ENCODE data around the gene HASPIN.

DNA sequence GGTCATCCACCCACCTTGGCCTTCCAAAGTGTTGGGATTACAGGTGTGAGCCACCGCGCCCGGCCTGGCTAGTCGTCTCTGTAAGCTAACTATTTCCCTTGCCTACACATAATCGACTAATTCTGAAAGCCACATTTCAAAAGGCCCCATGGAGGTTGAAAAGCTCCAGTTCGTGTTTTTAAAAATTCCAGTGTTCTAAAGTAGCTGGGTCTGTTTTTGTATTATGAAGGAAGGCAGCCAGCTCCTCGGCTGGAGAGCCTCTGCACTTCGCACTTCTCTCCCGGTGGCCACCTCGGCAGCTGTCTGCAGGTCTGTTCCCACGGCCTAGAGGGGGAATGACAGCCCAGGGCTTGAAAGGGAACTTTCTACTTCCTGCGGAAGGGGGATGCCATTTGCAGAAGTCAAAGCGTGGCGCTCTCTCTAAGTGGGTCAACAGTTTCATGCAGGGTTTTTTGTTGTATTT is 16.9 kb downstream of the HASPIN start:
- TF ChIP-seq POLR2A (IDR thresholded peaks at IDR 0.05) = no peak
- no peak for TF ChIP-seq POLR2AphosphoS5 (IDR thresholded peaks at IDR 0.05)
- TF ChIP-seq, protein P1, sequence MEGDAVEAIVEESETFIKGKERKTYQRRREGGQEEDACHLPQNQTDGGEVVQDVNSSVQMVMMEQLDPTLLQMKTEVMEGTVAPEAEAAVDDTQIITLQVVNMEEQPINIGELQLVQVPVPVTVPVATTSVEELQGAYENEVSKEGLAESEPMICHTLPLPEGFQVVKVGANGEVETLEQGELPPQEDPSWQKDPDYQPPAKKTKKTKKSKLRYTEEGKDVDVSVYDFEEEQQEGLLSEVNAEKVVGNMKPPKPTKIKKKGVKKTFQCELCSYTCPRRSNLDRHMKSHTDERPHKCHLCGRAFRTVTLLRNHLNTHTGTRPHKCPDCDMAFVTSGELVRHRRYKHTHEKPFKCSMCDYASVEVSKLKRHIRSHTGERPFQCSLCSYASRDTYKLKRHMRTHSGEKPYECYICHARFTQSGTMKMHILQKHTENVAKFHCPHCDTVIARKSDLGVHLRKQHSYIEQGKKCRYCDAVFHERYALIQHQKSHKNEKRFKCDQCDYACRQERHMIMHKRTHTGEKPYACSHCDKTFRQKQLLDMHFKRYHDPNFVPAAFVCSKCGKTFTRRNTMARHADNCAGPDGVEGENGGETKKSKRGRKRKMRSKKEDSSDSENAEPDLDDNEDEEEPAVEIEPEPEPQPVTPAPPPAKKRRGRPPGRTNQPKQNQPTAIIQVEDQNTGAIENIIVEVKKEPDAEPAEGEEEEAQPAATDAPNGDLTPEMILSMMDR (IDR thresholded peaks at IDR 0.05) = no peak

All from gastroesophageal sphincter (tissue), 3 donors.